Measurements from ENCODE around the gene CACNA1B.
"Not testable (repeated sequence)": the region's sequence is repeated elsewhere in the genome, so short reads cannot be mapped to it uniquely, and the experiment has no call there.

Gene CACNA1B

GRCh38 chr9:137890768-137891587, 13.4 kb downstream of the CACNA1B start:
- DNase-seq = not testable (repeated sequence)

- DNase-seq = no peak
Measured at GRCh38 chr9:137891588-137892423, 14.2 kb downstream of the CACNA1B start.

- DNase-seq = no peak
Measured at GRCh38 chr9:137892424-137893191, 15.0 kb downstream of the CACNA1B start.

- DNase-seq = no peak
Measured at GRCh38 chr9:137893670-137894069, 16.1 kb downstream of the CACNA1B start.

- DNase-seq = no peak
Measured at GRCh38 chr9:137899551-137900360, 22.2 kb downstream of the CACNA1B start.

- DNase-seq = no peak
Measured at GRCh38 chr9:137900584-137901310, 23.2 kb downstream of the CACNA1B start.

GRCh38 chr9:137902646-137903045, 25.1 kb downstream of the CACNA1B start:
- no peak for DNase-seq

GRCh38 chr9:137905740-137906139, 28.2 kb downstream of the CACNA1B start:
- no peak for DNase-seq

GRCh38 chr9:137907776-137908175, 30.2 kb downstream of the CACNA1B start:
- no peak for DNase-seq

GRCh38 chr9:137912671-137913070, 35.1 kb downstream of the CACNA1B start:
- DNase-seq = no peak

GRCh38 chr9:137913132-137913531, 35.5 kb downstream of the CACNA1B start:
- DNase-seq = no peak

GRCh38 chr9:137913771-137914767, 36.5 kb downstream of the CACNA1B start:
- DNase-seq = no peak

GRCh38 chr9:137916540-137916939, 39.0 kb downstream of the CACNA1B start:
- no peak for DNase-seq

GRCh38 chr9:137917116-137917515, 39.5 kb downstream of the CACNA1B start:
- no peak for DNase-seq

GRCh38 chr9:137917795-137918194, 40.2 kb downstream of the CACNA1B start:
- no peak for DNase-seq

- no peak for DNase-seq
Measured at GRCh38 chr9:137918331-137919094, 40.9 kb downstream of the CACNA1B start.

GRCh38 chr9:137919095-137919465, 41.5 kb downstream of the CACNA1B start:
- DNase-seq = no peak

GRCh38 chr9:137919649-137920141, 42.1 kb downstream of the CACNA1B start:
- DNase-seq = no peak

GRCh38 chr9:137920753-137921152, 43.2 kb downstream of the CACNA1B start:
- DNase-seq = no peak
